Measurements from ENCODE around the gene SDR39U1.

SDR39U1 gene

GRCh38 chr14:24436355-24437019 is 6.1 kb downstream of the SDR39U1 start:
- Histone ChIP-seq H3K9me3 (ENCODE audit: control insufficient read depth, insufficient read depth, low read depth, low read length) (no peaks in the 10 kb centered on the region), H3K4me3 (ENCODE audit: low read depth, low read length) (no peak overlapping the region), H3K4me1 (ENCODE audit: control insufficient read depth, insufficient read depth, low read length) (peaks cover 3% of the 10 kb centered on the region; the same call in 1 of the 2 replicates), H3K27ac (ENCODE audit: extremely low read depth, low read depth, low read length) (no peak overlapping the region), H3K36me3 (ENCODE audit: control insufficient read depth in 2 of 2, insufficient read depth in 1 of 2, low read length in 2 of 2) (peaks cover 5 to 95% of the 10 kb centered on the region in 2 experiments)
- CTCF ChIA-PET, result interaction anchor here (0.5 to 13.9 kb wide), 28 partner anchors 10 to 1517 kb away, joined by 3 to 468 read pairs (median 4); partner anchors contain the start of genes ADCY4, CIDEB, EMC9 and TINF2
- POLR2A ChIA-PET, result interaction anchor here (0.9 to 2.9 kb wide), 11 partner anchors 58 to 248 kb away, joined by 3 to 11 read pairs (median 4); partner anchors contain the start of genes IPO4 and TINF2
- TF ChIP-seq ZNF610 (tag by site-specific recombination; IDR thresholded peaks at IDR 0.05; ENCODE audit: borderline replicate concordance) (no peak), ZNF561 (tag by site-specific recombination; IDR thresholded peaks at IDR 0.05; ENCODE audit: borderline replicate concordance) (0 out of 2 replicates have a peak, but pooled peaks have one; percentile 30), ZNF654 (tag by site-specific recombination; IDR thresholded peaks at IDR 0.05; ENCODE audit: low read depth) (peak; percentile 73), ZNF776 (tag by site-specific recombination; IDR thresholded peaks at IDR 0.05; ENCODE audit: borderline replicate concordance) (no peak), ZNF843 (tag by site-specific recombination; IDR thresholded peaks at IDR 0.05) (no peak), OSR2 (tag by site-specific recombination; IDR thresholded peaks at IDR 0.05) (no peak), SP3 (tag by site-specific recombination; IDR thresholded peaks at IDR 0.05) (no peak), ZNF423 (tag by site-specific recombination; IDR thresholded peaks at IDR 0.05) (no peak), ZNF341 (tag by site-specific recombination; IDR thresholded peaks at IDR 0.05; ENCODE audit: low read depth) (no peak), PATZ1 (tag by site-specific recombination; IDR thresholded peaks at IDR 0.05) (no peak), PRDM10 (tag by site-specific recombination; IDR thresholded peaks at IDR 0.05) (peak; percentile 85), ZNF174 (tag by site-specific recombination; IDR thresholded peaks at IDR 0.05) (no peak)

- TF ChIP-seq ZNF404 (tag by site-specific recombination; IDR thresholded peaks at IDR 0.05) (no peak), ZNF366 (tag by site-specific recombination; conservative IDR thresholded peaks at IDR 0.05) (no peak), ZNF768 (tag by site-specific recombination; IDR thresholded peaks at IDR 0.05) (no peak), ZNF426 (tag by site-specific recombination; IDR thresholded peaks at IDR 0.05) (no peak), ZNF433 (tag by site-specific recombination; IDR thresholded peaks at IDR 0.05; ENCODE audit: low read depth) (no peak), ZNF560 (tag by site-specific recombination; IDR thresholded peaks at IDR 0.05; ENCODE audit: borderline replicate concordance) (no peak), ZBTB1 (tag by site-specific recombination; IDR thresholded peaks at IDR 0.05) (no peak), ZNF529 (tag by site-specific recombination; IDR thresholded peaks at IDR 0.05; ENCODE audit: insufficient replicate concordance) (no peak), HOXA7 (CRISPR knock-in tag; IDR thresholded peaks at IDR 0.05; ENCODE audit: borderline replicate concordance) (no peak)
Observed at GRCh38 chr14:24435998-24436354, 6.6 kb downstream of the SDR39U1 start.

More at GRCh38 chr14:24435998-24436354, 6.6 kb downstream of the SDR39U1 start:
- POLR2A ChIA-PET, result interaction anchor here (0.9 to 2.9 kb wide), 9 partner anchors 58 to 247 kb away, joined by 3 to 11 read pairs (median 4); partner anchors contain the start of genes IPO4, MDP1 and TINF2
- Histone ChIP-seq H3K4me3 (ENCODE audit: low read depth, low read length) (no peak overlapping the region), H3K36me3 (ENCODE audit: control insufficient read depth in 2 of 2, insufficient read depth in 1 of 2, low read length in 2 of 2) (peaks cover 5 to 95% of the 10 kb centered on the region in 2 experiments), H3K27ac (ENCODE audit: extremely low read depth, low read depth, low read length) (no peak overlapping the region), H3K4me1 (ENCODE audit: control insufficient read depth, insufficient read depth, low read length) (no peaks in the 10 kb centered on the region), H3K9me3 (ENCODE audit: control insufficient read depth, insufficient read depth, low read depth, low read length) (no peaks in the 10 kb centered on the region)
- CTCF ChIA-PET, result interaction anchor here (0.6 to 13.9 kb wide), 21 partner anchors 9 to 976 kb away, joined by 3 to 468 read pairs (median 4); partner anchors contain the start of genes ADCY4, CIDEB, EMC9 and TINF2
